HG03442 (cell line): ENCODE data around the gene AP3B1.

ENCODE experiments used
- ATAC-seq: cut with Tn5 transposase; IDR thresholded peaks from one replicate; pipeline ENCODE4 v1.9.1; 2021; ENCODE audit warnings: mild to moderate bottlenecking, moderate library complexity; ENCODE audit not compliant: unreplicated experiment

The AP3B1 gene

DNA sequence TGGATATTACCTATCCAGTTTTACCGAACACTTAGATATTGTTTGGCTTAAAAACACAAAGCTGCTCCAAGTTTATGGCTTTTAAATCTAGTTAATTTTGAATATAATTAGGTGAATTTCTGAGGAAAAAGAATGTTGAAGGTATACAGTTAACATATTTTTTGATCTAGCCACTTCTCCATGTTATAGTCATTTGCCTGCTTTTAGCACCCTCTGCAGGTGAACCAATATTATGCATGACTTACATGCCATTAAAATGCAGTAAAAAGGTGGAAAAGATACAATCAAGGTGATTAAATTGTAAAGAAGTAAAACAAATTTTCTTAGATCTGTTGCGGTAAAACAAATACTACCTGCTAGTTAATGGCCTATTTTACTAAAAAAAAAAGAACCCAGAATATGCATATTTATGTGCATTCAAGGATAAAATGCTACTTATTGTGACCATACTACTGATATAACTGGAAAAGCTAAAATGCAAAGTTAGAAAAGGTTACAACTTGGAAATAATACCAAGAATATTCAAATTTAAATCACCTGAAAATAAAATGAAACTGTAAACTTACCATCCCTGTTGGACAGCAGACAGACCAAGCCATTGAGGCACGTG, 132.1 kb downstream of the AP3B1 start:
- no peak for ATAC-seq

DNA sequence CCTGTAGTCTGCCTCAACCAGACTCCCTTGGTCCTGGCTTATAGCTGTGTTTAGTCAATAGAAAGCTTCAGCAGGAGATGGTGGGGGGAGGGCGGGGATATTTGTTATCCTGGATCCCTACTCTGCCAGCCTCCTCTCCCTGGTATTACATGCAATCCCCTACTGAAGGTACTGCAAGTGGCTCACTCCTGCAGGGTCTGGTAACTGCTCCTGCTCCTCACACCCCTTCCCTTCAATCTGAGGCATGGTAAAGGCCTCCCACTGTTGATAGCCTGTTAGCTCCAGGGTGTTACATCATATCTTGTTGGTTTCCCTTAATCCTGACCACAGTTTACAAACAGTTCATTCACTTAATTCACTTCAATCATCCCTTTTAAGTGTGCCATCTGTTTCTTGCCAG, 137.5 kb downstream of the AP3B1 start:
- no peak for ATAC-seq

DNA sequence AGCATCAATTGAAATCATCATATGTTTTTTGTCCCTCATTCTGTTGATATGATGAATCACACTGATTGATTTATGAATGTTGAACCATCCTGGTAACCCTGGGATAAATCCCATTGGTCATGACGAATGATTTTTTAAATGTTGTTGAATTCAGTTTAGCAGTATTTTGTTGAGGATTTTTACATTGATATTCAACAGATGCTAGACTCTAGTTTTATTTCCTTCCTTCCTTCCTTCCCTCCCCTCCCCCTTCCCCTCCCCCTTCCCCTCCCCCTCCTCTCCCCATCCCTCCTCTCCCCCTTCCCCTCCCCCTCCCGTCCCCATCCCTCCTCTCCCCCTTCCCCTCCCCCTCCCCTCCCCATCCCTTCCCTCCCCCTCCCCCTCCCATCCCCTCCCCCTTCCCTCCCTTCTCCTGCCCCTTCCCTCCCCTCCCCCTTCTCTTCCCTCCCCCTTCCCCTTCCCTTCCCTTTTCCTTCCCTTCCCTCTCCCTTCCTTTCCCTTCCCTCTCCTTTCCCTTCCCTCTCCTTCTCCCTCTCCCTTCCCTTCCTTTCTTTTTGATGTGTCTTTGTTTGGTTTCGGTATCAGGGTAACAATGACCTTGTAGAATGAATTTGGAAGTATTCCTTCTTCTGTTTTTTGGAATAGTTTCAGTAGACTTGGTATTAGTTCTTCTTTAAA, 142.8 kb downstream of the AP3B1 start:
- no peak for ATAC-seq

DNA sequence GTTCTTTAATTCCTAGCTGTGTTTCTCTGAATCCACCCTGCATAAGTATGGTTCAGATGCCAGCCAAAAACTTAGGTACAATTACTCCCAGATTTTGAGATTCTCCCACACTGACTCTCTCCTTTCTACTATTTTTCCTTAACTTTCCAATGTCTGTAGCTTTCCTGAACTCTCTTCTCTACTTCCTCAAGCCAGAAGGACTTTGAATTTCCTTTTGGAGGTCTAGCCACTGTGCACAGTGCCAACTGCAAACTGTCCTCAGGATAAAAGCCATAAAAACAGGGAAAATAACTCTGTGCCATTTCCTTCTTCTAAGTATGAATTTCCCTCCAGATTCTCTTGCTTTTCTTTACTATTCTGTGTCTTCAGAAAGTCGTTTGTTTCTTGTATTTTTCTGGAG, 157.2 kb downstream of the AP3B1 start:
- no peak for ATAC-seq

DNA sequence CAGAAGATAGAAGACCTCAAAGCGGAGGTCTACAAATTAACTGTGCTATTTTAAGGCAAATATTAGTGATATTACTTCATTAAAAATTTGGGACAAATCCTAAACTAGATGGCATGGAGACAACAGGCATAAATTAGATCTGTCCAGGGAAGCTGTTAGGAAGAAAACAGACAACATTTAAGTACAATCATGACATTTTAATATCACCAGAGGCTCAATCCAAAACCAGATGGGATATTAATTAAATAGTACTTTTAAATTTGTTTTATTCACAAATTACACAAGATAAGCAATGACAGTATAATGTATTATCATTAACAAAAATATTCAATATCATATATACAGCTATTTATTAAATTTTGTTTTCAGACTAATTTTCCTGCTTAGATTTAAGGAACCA, 161.1 kb downstream of the AP3B1 start:
- ATAC-seq: no peak

DNA sequence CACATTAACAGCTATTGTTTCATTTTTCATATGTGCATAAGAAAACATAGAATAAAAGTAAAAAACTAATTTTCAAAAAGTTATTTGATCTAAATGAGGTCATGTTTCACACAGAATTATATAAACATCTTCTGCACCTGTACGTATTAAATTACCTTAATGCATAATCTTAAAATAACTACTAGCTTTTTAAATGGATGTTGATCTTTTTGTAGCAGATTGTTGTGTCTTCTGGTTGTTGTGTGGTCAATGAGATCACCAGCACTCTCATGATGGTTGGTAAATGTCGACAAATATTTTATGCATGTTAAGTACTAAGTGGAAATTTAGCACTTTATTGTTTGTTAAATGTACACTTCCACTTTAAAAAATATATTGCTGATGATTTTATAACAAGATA, 162.0 kb downstream of the AP3B1 start:
- ATAC-seq: no peak

DNA sequence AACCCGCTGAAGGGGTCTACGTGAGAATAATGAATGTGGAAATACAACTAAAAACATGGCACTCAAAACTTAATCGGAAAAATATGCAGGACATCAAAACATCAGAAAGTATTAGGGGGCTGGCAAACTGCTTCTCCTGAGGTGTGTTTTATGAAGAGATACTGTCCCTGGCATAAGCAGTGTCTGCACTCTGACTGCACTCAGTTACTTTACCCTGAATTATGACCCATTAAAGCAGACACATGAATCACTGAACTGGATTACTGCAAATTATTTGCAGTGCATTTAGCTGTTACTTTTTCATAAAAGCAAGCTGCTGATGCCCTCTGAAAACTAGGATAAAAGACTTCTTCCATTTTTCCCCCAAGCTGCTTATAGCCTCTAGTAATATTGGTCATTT, 164.9 kb downstream of the AP3B1 start:
- no peak for ATAC-seq

DNA sequence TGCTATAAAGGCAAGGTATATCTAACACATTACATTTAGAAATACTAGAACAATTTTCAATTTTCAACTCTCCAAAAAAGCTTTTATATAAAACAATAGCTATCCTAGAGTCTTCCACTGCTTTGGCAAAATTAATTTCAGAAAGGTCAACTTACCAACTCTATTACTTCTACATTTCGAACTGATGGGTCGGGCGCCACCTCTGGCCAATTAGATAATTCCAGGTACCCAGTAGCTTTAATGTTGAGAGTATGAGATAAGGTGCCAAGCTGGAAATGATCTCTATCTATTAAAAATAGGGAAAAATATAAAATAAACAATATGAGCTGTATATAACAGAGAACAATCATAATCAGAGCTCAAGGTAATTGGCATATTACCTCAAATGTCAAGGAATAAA, 166.6 kb downstream of the AP3B1 start:
- ATAC-seq: no peak

DNA sequence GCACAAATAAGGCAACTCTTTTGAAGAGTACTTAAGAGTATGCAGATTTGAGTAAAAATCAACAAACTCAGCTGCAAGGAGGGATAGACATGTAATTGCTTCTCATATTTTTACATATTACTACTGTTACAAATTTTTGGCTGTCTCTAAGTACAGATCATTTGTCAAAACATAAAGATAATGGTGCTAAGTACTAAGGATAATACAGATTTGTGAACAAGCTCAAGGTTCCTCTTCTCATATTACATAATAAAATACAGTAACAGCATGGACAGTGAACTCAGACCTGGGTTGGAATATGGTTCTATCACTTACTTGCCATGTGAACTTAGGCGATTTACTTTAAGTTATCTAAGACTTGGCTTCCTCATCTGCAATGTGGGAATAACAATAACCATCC, 168.0 kb downstream of the AP3B1 start:
- no peak for ATAC-seq

DNA sequence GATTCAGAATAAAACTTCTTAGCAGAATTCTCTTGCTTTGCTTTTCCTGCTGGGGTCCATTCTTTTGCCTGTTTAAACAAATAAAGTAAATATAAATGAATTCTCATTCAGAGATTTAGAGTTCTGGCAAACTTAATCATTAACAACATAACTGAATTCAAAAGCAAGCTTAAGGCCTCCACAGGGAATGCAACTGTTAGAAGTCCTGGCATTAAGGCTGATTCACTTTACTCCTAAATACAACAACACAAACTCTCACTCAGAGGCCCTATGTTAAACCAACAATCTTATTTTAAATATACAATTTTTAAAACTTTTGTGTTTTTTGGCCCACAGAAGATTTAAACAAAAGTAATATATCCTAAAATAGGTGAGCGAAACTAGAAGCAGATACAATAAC, 178.3 kb downstream of the AP3B1 start:
- no peak for ATAC-seq

DNA sequence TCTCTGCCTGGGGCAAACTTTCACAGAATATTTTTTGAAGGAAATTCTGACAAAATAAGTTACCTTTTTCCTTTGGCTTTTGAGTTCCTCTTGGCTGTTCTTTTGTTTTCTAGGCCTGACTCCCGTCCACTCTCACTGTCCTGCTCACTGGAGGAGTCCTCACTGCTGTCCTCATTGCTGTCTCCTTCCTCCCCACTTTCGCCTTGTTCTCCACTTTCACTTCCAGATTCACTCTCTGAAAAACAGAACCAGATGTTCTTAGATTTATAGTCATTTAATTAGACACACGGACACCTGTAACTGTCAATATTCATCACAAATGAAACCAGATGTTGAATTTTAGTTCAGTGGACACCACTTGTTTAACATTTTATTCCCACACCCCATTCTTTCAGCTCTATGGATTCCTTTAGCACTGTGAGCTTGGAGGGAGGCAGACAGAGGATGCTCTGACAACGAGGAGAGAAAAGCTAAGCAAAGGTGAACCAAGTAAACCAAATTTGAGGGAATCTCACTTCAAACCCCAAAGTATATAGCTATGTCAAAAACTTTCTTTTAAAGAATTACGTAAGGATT, 180.7 kb downstream of the AP3B1 start:
- no peak for ATAC-seq

DNA sequence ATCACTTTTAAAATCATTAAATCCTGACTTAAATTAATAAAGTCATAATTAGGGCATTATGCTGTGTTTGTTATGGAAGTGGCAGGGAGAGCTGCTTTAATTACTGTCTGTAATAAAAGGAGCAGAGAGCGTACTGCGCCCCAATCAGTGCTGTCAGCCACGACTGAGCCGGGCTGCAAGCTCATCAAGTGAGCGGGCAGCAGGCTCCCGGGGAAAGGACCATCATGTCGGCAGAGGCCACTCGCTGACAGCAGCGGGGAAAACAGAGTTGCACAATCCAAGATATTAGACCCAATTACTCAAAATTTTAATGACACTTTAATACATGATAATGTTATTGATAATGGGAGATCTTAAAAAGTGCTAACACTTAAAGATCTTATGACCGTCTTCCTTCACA, 181.6 kb downstream of the AP3B1 start:
- no peak for ATAC-seq

DNA sequence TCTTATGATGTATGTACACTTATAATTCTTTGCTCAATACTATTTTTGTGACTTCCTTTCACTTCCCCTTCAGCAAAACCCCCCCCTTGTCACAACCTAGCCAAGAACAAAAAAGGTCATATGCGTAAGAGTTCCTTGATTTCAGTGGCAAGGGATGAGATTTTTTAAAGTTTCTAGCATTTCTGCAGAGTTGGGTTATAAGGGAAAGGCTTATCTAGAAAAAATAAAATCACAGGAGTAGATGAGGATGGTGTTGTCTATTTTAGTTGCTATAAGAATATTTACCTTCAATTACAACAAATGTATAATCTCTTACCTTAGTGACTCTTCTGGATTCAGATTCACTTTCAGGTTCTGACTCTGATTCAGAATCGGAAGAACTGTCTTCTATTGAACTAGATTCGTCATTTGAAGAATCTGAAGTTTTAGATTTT, 184.6 kb downstream of the AP3B1 start:
- ATAC-seq: peak; percentile 67

DNA sequence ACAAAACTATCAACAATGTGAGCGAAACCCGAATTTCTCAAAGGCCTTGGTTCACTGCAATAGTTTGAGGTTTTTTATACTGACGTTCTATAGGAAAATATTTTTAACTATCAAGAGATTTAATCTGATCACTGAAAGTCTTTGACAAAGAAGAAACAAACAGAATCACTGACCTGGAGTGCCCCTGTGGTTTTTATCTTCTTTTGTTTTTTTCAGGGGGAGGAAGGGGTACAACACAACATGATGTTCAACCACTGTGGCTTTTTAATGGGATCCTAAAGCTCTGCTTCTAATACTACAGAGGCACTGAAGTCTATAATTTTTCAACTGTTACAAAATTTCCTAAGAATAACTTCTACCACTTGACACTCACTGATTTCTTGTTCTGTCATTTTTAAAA, 185.9 kb downstream of the AP3B1 start:
- ATAC-seq: no peak

DNA sequence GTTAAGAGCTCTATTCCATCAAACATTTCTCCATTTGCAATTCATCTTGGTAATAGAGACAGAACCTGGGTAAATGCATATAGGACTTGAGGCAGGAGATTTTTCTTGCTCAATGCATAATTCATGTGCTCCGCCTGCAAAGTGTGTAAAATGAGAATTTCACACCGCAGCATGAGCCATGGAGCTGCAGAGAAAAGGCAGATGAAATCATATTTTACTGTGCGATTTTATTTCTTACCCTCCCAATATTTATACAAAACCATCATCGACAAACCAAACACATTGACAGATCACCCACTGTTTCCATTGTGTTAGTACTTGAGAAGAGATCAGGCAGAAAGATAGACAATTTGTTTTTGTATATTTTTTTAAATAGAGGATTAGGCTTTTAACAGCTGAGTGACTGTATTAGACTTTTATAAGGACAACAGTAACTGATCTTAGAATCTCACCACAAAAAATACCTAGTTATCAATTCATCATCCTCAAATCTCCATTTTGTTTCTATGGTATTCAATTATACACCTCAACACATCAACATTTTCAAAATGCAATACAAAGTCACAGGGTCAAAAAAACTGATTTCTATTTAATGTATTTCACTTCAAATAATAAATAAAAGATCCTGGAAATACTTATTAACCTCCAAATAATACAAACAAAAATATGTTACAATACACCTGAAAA, 191.1 kb downstream of the AP3B1 start:
- ATAC-seq: no peak

DNA sequence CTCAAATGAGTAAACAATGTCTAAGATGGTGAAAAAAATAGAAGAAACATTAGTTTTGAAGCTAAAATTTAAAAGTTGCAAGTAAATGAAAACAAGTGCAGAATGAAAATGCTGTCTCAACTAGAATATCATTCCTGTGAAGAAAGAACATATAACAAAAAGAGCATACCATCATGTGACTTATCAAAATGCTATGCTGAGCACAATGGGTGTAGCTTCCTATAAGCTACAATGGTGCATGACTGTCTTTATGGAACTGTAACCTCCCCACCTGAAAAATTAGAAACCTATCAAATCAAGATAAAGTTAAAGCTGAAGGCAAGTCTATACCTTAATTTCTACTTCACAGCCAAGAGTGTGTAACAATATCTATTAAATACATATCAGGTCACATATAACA, 192.0 kb downstream of the AP3B1 start:
- no peak for ATAC-seq

DNA sequence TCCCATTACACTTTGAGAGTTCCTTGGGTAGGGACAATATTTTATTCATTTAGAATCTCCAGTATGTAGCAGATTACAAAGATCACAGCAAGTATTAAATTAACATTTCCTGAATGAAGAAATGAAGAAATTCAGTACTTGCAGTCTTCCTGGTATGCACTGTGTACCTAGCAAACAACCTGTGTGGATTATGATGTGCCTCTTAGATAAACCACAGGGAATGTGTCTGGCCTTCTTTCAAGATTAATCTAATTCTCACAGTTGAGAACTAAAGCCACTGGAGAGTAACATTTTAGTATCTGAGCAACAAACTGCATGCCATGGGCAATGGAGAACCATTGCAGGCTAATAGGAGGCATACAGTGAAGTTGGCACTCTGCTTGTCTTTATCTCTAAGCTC, 199.4 kb downstream of the AP3B1 start:
- ATAC-seq: no peak

DNA sequence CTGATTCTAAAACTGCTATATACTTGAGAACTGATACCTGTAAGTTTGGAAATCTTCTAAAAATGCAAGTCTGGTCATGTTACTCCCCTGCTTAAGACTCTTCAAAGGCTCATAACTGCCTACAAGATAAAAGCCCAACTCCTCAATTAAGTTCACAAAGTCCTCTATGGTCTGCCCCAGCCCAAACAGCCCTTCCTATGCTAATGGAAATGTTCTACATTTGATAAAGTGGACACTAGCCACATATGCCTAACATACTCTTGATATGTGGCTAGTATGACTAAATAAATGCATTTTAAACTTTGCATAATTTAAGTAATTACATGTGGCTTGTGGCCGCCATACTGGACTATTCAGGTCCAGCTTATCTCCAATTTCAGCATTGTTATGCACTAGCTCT, 204.5 kb downstream of the AP3B1 start:
- ATAC-seq: no peak

DNA sequence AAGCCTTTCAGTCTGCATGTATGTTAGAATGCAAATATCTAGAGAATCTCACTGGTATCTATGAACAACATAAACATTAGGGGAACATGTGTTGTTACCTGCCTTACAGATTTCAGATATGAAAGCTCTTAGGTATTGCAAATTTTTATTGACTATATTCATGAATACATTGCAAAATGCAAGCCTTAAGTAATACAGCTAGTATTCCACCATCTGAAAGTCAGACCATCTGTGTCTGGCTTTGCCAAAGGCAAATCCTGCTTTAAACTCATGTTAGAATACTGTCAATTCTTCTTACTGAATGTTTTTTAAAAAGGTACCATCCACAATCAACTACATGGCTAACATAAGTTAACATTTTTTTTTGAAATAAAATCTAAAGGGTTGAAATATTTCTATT, 215.6 kb downstream of the AP3B1 start:
- ATAC-seq: no peak

DNA sequence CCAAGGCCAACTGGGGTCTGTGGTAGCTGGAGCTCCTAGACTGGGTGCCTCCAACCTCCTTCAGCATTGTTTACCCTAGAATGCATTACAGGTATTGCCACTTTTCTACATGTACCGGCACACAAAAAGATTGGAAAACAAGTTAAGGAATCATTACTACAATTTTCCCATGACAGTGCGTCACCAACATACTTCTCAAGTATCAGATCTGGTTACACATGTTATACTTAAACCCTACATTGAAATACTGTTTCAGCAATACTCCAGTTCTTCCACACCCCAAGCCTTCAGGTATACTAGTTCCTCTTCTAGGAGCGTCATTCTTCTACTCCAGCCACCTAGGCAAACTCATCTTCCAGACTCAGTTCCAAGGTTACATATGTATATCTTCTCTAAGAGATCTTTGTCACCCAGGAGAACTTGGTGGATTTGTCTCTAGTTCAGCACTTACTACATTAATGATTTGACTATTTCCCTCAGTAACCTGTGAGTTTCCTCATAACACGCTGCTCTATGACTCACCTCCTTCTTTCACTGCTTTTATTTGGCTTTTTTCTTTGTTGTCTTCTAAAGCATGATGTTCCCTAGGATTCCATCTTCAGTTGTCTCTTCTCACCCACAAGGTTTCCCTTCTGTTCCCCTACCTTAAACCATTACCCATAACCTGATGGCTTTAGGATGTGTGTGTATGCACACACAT, 217.0 kb downstream of the AP3B1 start:
- ATAC-seq: no peak

DNA sequence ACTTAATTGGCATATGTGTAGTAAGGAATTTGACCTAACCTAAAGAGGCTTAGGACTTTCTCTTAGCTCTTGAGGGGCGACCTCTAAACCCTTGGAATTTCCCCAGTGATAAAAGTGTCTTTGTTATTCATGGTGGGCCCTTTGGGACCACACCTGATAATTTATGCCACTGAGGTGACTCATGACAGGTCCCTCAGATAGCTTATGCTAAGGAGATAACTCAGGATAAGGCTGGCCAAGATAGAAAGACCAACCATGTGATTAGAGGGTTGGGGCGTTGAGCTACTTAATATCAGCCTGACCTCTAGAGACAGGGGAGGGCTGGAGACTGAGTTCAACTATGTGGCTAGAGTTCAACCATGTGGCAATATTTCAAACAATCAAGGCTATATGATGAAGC, 218.1 kb downstream of the AP3B1 start:
- ATAC-seq: no peak

DNA sequence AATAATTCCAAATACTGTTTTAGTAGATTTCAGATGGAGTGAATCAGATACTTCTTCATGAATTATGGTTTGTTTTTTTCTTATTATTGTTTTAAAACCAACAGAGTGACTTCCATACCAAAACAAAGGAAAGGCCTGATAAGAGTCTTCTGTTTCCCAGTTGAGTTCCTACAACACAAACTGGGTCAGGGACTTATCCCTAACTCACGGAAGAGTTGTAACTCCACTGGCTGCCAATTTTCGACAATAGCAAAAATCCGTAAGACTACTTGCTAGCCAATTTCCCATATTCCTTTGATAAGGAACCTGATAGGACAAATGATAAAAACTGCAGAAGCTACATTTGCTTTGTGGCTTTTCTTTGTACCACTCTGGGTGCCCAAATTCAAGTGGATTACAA, 219.2 kb downstream of the AP3B1 start:
- no peak for ATAC-seq
